Fibroblast of upper back skin (primary cell): ENCODE data around the gene BFAR.
"Not testable (repeated sequence)": the region's sequence is repeated elsewhere in the genome, so short reads cannot be mapped to it uniquely, and the experiment has no call there.

Experiments used
- DNase-seq: peaks from one replicate; pipeline ENCODE4 v3.0.0-alpha.2; 2013

Gene BFAR

GRCh38 chr16:14636179-14636950, 3.6 kb downstream of the BFAR start:
- not testable (repeated sequence) for DNase-seq

- DNase-seq = not testable (repeated sequence)
Measured at GRCh38 chr16:14636951-14637240, 4.1 kb downstream of the BFAR start.

GRCh38 chr16:14640538-14640937, 7.8 kb downstream of the BFAR start:
- no peak for DNase-seq

GRCh38 chr16:14641206-14641605, 8.5 kb downstream of the BFAR start:
- DNase-seq = no peak

- no peak for DNase-seq
Measured at GRCh38 chr16:14641926-14642325, 9.2 kb downstream of the BFAR start.

- no peak for DNase-seq
Measured at GRCh38 chr16:14649816-14650215, 17.1 kb downstream of the BFAR start.

- no peak for DNase-seq
Measured at GRCh38 chr16:14650629-14651028, 17.9 kb downstream of the BFAR start.

GRCh38 chr16:14652726-14653125, 20.0 kb downstream of the BFAR start:
- DNase-seq = no peak

- DNase-seq = no peak
Measured at GRCh38 chr16:14658063-14658462, 25.3 kb downstream of the BFAR start.

GRCh38 chr16:14667347-14668266, 34.9 kb downstream of the BFAR start:
- DNase-seq = no peak

- DNase-seq = no peak
Measured at GRCh38 chr16:14668556-14669223, 35.9 kb downstream of the BFAR start.

GRCh38 chr16:14669776-14670175, 37.0 kb downstream of the BFAR start:
- no peak for DNase-seq

GRCh38 chr16:14672403-14672971, 39.7 kb downstream of the BFAR start:
- no peak for DNase-seq

- DNase-seq = no peak
Measured at GRCh38 chr16:14676633-14677032, 43.9 kb downstream of the BFAR start.

- no peak for DNase-seq
Measured at GRCh38 chr16:14677627-14678026, 44.9 kb downstream of the BFAR start.

GRCh38 chr16:14678748-14679497, 46.2 kb downstream of the BFAR start:
- no peak for DNase-seq

- not testable (repeated sequence) for DNase-seq
Measured at GRCh38 chr16:14680396-14680795, 47.6 kb downstream of the BFAR start.

- no peak for DNase-seq
Measured at GRCh38 chr16:14681115-14681514, 48.4 kb downstream of the BFAR start.

- DNase-seq = no peak
Measured at GRCh38 chr16:14682121-14682520, 49.4 kb downstream of the BFAR start.

- not testable (repeated sequence) for DNase-seq
Measured at GRCh38 chr16:14685870-14686793, 53.4 kb downstream of the BFAR start.

GRCh38 chr16:14694129-14694528, 61.4 kb downstream of the BFAR start, which contains the start of gene PLA2G10:
Gene PLA2G10 (minus strand): TSS chr16:14694308. CDS start chr16:14694229, 79 bp downstream.
- not testable (repeated sequence) for DNase-seq
